B cell (primary cell): Measurements from ENCODE around the gene NEUROD2. TPM values are rescaled to one million over a fixed set of nuclear protein-coding genes. Genes with fewer than 3 reads are reported as not detected.

Source experiments
- ATAC-seq: fragments of 200-7000 bp; cut with Tn5 transposase; one replicate; pipeline ENCODE4 v1.10.0; 2021; ENCODE audit warnings: low read depth, mild to moderate bottlenecking, moderate number of reproducible peaks, moderate library complexity
- CTCF ChIA-PET: fragments of 350-600 bp; sonication (Branson Sonifier 250); formaldehyde crosslinking; loops from one replicate; lab custom pipeline; 2021; ENCODE audit warnings: antibody characterized with exemption, inconsistent platforms; lab: Charles Lee
- POLR2A ChIA-PET: fragments of 350-600 bp; sonication (Branson Sonifier 250); formaldehyde crosslinking; loops from one replicate; lab custom pipeline; 2021; ENCODE audit warnings: antibody characterized with exemption; lab: Charles Lee
- DNase-seq: peaks from one replicate; pipeline ENCODE4 v3.0.0; 2013
- H2AFZ ChIP-seq: 2 replicates; pipeline ENCODE4 v1.6.1; 2012; ENCODE audit warnings: mild to moderate bottlenecking, low read depth, low read length; ENCODE audit not compliant: insufficient read depth, poor library complexity, severe bottlenecking
- H3K27ac ChIP-seq, 2 donors: 1 replicate in 1 of 2; 2 replicates in 1 of 2; pipeline ENCODE4 v1.5.1; 2012 to 2013; ENCODE audit warnings: low read length in 2 of 2, mild to moderate bottlenecking in 2 of 2, moderate library complexity in 1 of 2
- H3K27me3 ChIP-seq, 4 experiments: fragments of 200-600 bp in 1 of 4; sonication (generic) in 1 of 4; replicated peaks in 1 of 4; 1 replicate in 2 of 4; 2 replicates in 2 of 4; pipeline versions ENCODE4 v1.6.1 to v1.7.0; 2013 to 2016; ENCODE audit warnings: low read length in 3 of 4, mild to moderate bottlenecking in 2 of 4, mixed read lengths in 1 of 4, moderate library complexity in 1 of 4; ENCODE audit not compliant: insufficient read depth in 4 of 4, control insufficient read depth in 3 of 4; ENCODE audit errors: control extremely low read depth in 1 of 4
- H3K36me3 ChIP-seq, 2 experiments: replicated peaks in 1 of 2; 1 replicate in 1 of 2; 2 replicates in 1 of 2; pipeline versions ENCODE4 v1.6.1 to v1.7.1; 2013; ENCODE audit warnings: low read length in 1 of 2; ENCODE audit not compliant: insufficient read depth in 2 of 2, control insufficient read depth in 1 of 2; ENCODE audit errors: control extremely low read depth in 1 of 2, extremely low read depth in 1 of 2
- H3K4me1 ChIP-seq, 2 donors: fragments of 200-600 bp in 1 of 2; sonication (generic) in 1 of 2; 1 replicate in 1 of 2; 2 replicates in 1 of 2; pipeline versions ENCODE4 v1.5.1 to v1.6.1; 2013 to 2017; ENCODE audit warnings: low read length in 2 of 2; ENCODE audit not compliant: control insufficient read depth in 2 of 2, insufficient read depth in 2 of 2
- H3K4me2 ChIP-seq: replicated peaks from 2 replicates; pipeline ENCODE3; 2012; ENCODE audit warnings: mild to moderate bottlenecking, low read depth, low read length; ENCODE audit not compliant: poor library complexity, severe bottlenecking
- H3K4me3 ChIP-seq, 5 experiments: fragments of 200-600 bp in 1 of 5; sonication (generic) in 1 of 5; 1 replicate in 3 of 5; 2 replicates in 2 of 5; pipeline versions ENCODE4 v1.5.1 to v1.7.0; 2011 to 2016; ENCODE audit warnings: low read length in 4 of 5, mild to moderate bottlenecking in 4 of 5, low read depth in 2 of 5, control low read depth in 1 of 5, moderate library complexity in 1 of 5; ENCODE audit not compliant: insufficient read depth in 1 of 5; ENCODE audit errors: control extremely low read depth in 1 of 5, extremely low read depth in 1 of 5
- H3K79me2 ChIP-seq: fragments of 200-600 bp; sonication (generic); one replicate; pipeline ENCODE4 v1.6.0; 2016; ENCODE audit warnings: low read length; ENCODE audit not compliant: control insufficient read depth, insufficient read depth
- H3K9ac ChIP-seq: fragments of 200-600 bp; sonication (generic); 2 replicates; pipeline ENCODE4 v1.6.1; 2017; ENCODE audit warnings: mild to moderate bottlenecking, low read length, moderate library complexity
- H3K9me3 ChIP-seq, 3 donors: one replicate each; pipeline versions ENCODE4 v1.6.1 to v1.7.1; 2013; ENCODE audit warnings: low read length in 2 of 3; ENCODE audit not compliant: control insufficient read depth in 2 of 3, insufficient read depth in 1 of 3; ENCODE audit errors: control extremely low read depth in 1 of 3
- H4K20me1 ChIP-seq: 2 replicates; pipeline ENCODE4 v1.6.0; 2012; ENCODE audit warnings: mild to moderate bottlenecking, low read length; ENCODE audit not compliant: insufficient read depth, control insufficient read depth, poor library complexity, severe bottlenecking
- H3K27ac Mint-ChIP-seq: one replicate; pipeline ENCODE4 v1.8.0; 2021; ENCODE audit warnings: mixed read lengths
- H3K27me3 Mint-ChIP-seq: one replicate; pipeline ENCODE4 v1.8.0; 2021; ENCODE audit warnings: mixed read lengths
- H3K4me1 Mint-ChIP-seq: one replicate; pipeline ENCODE4 v1.8.0; 2021; ENCODE audit warnings: mixed read lengths
- H3K4me3 Mint-ChIP-seq: one replicate; pipeline ENCODE4 v1.8.0; 2021; ENCODE audit warnings: mixed read lengths
- H3K9me3 Mint-ChIP-seq: one replicate; pipeline ENCODE4 v1.8.0; 2022; ENCODE audit warnings: mixed read lengths; ENCODE audit not compliant: insufficient read depth
- CTCF ChIP-seq: fragments of 200-600 bp; IDR thresholded peaks from one replicate; pipeline ENCODE4 v1.8.0; 2022; ENCODE audit warnings: antibody characterized with exemption, mild to moderate bottlenecking
- EZH2 ChIP-seq: IDR thresholded peaks from 2 replicates; pipeline ENCODE4 v1.6.1; 2012; ENCODE audit warnings: borderline replicate concordance, low read depth, mild to moderate bottlenecking, moderate library complexity, low read length; ENCODE audit not compliant: insufficient read depth, poor library complexity, severe bottlenecking
- WGBS: methylation state at CpG from one replicate; pipeline ENCODE4 v1.1.5; 2013; ENCODE audit warnings: missing lambda C conversion rate; ENCODE audit not compliant: insufficient coverage; 5-methylcytosine and 5-hydroxymethylcytosine counted together
- intact Hi-C: fragments of 100-400 bp; cut with micrococcal nuclease; formaldehyde crosslinking; loops from one replicate; pipeline ENCODE4 v1.10.0; 2022
- polyA plus RNA-seq: library from polyadenylated mRNA; depleted of rRNA; stranded (reverse); fragments of >200 nt; gene quantifications from 2 replicates; pipeline ENCODE4 v1.2.3, GENCODE V29; 2012
- total RNA-seq, 2 donors: library from RNA; stranded (reverse); fragments of 120-200 nt in 1 of 2; gene quantifications; 1 replicate in 1 of 2; 2 replicates in 1 of 2; pipeline versions ENCODE4 v1.2.3 to v1.2.4, GENCODE V29; 2013 to 2022

NEUROD2 gene
- total and polyA plus RNA-seq, 2 donors (not counting 1 experiment from before 2014, with no cell fraction given): 0.04 TPM; not detected in 1

GRCh38 chr17:39595928-39596510 lies 11.7 kb downstream of the NEUROD2 start:
- Histone ChIP-seq H4K20me1 (no peaks in the 10 kb centered on the region), H3K9ac (no peak overlapping the region), H3K27ac (no peak overlapping the region), H3K27me3 (peaks cover 0 to 88% (median 56%) of the 10 kb centered on the region in 4 experiments), H3K79me2 (no peaks in the 10 kb centered on the region), H3K4me2 (no peak overlapping the region), H3K4me3 (no peak overlapping the region), H2AFZ (no peak overlapping the region), H3K9me3 (peaks cover 0 to 32% (median 3%) of the 10 kb centered on the region in 3 donors), H3K4me1 (peaks cover 34 to 50% of the 10 kb centered on the region in 2 donors), H3K36me3 (no peaks in the 10 kb centered on the region)
- no peak for DNase-seq
- no peak overlapping the region for H3K27ac Mint-ChIP-seq
- intact Hi-C loops: no loop called here
- peaks cover 33% of the 10 kb centered on the region for H3K4me1 Mint-ChIP-seq
- H3K4me3 Mint-ChIP-seq: no peak overlapping the region
- H3K27me3 Mint-ChIP-seq: peaks cover 76% of the 10 kb centered on the region
- TF ChIP-seq EZH2 (no peak), CTCF (no peak)
- H3K9me3 Mint-ChIP-seq: no peaks in the 10 kb centered on the region
- WGBS: 24% methylated on average over 7 of the region's 11 CpGs
- POLR2A ChIA-PET: no interaction called here
- CTCF ChIA-PET: no interaction called here
- no peak for ATAC-seq

- Histone ChIP-seq H3K4me1 (peaks cover 34 to 45% of the 10 kb centered on the region in 2 donors), H3K79me2 (no peaks in the 10 kb centered on the region), H3K36me3 (no peaks in the 10 kb centered on the region), H3K4me3 (no peak overlapping the region), H4K20me1 (no peaks in the 10 kb centered on the region), H3K9me3 (peaks cover 0 to 31% (median 3%) of the 10 kb centered on the region in 3 donors), H3K9ac (no peak overlapping the region), H3K4me2 (no peak overlapping the region), H2AFZ (no peak overlapping the region), H3K27ac (no peak overlapping the region), H3K27me3 (peaks cover 0 to 81% (median 49%) of the 10 kb centered on the region in 4 experiments)
- CTCF ChIA-PET: no interaction called here
- Mint-ChIP-seq H3K27ac (no peak overlapping the region), H3K9me3 (no peaks in the 10 kb centered on the region), H3K4me1 (peaks cover 33% of the 10 kb centered on the region), H3K4me3 (no peak overlapping the region), H3K27me3 (peaks cover 75% of the 10 kb centered on the region)
- intact Hi-C loops: no loop called here
- POLR2A ChIA-PET: no interaction called here
- ATAC-seq (no peak), DNase-seq (no peak)
- TF ChIP-seq EZH2 (no peak), CTCF (no peak)
- 26% methylated on average over 3 of the region's 4 CpGs for WGBS
Observed at GRCh38 chr17:39595294-39595693, 12.4 kb downstream of the NEUROD2 start.
